Measurements from ENCODE around the gene IL1RN.
A peak's percentile ranks its signal among the peaks of the same experiment; 100 is the strongest.

IL1RN gene

DNA sequence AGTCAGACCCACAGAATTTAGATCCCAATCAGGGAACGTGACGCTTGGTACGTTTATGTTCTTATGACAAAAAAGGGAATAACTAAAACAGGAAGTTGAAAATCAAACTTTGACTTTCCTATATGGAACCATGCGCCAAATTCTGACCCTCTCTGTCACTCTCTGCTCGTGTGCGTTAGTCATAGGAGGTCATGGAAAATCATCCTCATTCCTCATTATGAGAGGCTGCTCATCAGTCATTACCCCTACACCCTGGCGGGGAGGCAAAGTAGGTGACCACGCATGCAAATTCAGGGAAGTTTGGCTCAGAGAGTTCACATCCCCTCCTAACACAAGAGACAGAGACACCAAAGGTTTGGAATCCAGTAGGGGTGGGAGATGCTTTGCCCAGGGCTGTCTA is 44.1 kb upstream of the IL1RN start:
- H3K4me3 ChIP-seq (ENCODE audit: low read depth, low read length) = no peak overlapping the region
- no peak for DNase-seq (ENCODE audit: low read depth)
- TF ChIP-seq, protein P1, sequence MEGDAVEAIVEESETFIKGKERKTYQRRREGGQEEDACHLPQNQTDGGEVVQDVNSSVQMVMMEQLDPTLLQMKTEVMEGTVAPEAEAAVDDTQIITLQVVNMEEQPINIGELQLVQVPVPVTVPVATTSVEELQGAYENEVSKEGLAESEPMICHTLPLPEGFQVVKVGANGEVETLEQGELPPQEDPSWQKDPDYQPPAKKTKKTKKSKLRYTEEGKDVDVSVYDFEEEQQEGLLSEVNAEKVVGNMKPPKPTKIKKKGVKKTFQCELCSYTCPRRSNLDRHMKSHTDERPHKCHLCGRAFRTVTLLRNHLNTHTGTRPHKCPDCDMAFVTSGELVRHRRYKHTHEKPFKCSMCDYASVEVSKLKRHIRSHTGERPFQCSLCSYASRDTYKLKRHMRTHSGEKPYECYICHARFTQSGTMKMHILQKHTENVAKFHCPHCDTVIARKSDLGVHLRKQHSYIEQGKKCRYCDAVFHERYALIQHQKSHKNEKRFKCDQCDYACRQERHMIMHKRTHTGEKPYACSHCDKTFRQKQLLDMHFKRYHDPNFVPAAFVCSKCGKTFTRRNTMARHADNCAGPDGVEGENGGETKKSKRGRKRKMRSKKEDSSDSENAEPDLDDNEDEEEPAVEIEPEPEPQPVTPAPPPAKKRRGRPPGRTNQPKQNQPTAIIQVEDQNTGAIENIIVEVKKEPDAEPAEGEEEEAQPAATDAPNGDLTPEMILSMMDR (IDR thresholded peaks at IDR 0.05; ENCODE audit: control insufficient read depth, extremely low read depth, insufficient read depth) = no peak

DNA sequence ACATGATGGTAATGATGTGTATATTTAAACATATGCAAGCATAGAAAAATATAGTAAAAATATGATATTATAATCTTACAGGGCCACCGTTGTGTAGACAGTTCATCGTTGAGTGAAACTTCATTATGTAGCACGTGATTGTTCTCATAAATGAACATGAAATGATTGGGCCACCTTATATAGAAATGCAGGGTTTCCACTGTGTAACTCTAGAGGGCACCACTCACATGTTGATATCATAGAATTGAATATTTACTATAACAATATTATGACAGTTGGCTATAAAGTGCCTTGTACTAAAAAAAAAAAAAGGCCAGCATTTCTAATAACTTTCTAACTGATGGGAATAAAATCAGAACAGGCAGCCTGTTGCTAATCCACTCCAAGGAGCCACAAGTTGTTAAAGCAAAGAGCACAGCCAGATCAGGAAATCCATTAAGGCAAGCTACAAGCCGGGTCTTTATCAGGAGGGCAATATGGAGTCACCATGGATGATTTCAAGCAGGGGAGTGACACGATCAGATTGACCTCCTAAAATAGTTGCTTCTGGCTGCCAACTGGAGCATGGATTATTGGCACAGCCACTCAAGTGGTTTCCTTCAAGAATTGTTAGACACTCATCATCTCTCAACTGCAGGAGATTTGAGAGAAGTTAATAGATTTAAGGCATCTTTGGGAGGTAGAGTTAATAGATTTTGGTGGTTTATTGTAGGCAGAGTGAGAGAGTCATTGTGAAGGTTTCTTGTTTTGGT is 43.0 kb upstream of the IL1RN start:
- no peak for DNase-seq (ENCODE audit: low read depth)
- H3K4me3 ChIP-seq (ENCODE audit: low read depth, low read length) = no peak overlapping the region
- TF ChIP-seq, protein P1 (IDR thresholded peaks at IDR 0.05; ENCODE audit: control insufficient read depth, extremely low read depth, insufficient read depth) = peak; percentile 56

DNA sequence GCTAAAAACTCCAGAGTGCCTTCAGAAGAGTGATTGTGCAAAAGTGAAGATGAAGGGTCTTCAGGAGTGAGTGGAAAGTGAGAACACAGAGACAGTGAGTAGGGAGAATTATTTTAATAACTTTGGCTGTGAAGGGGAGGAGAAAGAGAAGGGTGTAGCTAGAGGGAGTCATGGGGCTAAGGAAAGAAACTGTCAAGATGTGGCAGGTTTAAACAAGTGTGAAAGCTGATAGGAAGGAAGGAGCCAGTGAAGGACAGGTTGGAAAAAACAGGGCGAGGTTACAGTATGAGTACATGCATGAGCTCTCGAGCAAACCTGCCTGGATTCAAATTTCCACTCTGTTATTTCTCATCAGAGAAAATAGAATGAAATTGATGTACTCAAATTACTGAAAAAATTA is 41.9 kb upstream of the IL1RN start:
- no peak overlapping the region for H3K4me3 ChIP-seq (ENCODE audit: low read depth, low read length)
- TF ChIP-seq, protein P1 (IDR thresholded peaks at IDR 0.05; ENCODE audit: control insufficient read depth, extremely low read depth, insufficient read depth) = no peak
- DNase-seq (ENCODE audit: low read depth) = no peak

DNA sequence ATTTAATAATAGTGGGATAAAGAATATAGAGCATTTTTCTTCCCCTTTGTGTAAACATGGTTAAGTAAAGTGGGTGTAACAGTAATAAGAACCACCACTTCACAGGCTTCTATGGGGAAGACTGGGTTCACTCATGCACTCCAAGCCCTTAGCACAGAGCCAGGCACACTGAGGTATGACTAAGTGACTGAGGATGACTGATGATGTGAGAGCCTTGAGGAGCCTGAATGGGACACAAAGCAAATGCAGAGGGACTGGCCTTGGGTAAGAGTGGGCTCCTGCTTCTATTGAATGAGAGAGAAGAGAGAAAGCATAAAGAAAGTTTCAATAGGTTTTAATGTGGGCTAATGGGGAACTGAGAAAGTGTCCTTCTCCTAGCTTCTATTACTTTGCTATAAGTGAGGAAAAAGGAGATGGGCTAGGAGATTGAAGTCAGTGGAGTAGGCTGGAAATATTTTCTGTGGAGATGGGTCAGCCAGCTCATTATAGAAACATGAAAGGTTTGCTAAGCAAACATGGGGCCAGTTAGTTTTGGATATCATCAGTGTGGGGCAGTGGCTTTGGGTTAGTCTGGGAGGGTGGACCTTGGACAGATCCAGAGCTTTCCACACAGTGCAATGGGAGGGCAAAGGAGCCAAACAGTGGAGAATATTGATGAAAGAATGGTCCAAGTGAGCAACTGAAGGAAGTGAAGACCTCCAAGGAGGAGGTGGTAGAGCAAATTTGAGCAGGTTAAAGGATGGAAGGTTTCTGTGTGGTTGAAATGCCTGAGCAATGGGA is 39.0 kb upstream of the IL1RN start:
- DNase-seq (ENCODE audit: low read depth) = no peak
- TF ChIP-seq, protein P1 (IDR thresholded peaks at IDR 0.05; ENCODE audit: control insufficient read depth, extremely low read depth, insufficient read depth) = no peak
- no peak overlapping the region for H3K4me3 ChIP-seq (ENCODE audit: low read depth, low read length)

DNA sequence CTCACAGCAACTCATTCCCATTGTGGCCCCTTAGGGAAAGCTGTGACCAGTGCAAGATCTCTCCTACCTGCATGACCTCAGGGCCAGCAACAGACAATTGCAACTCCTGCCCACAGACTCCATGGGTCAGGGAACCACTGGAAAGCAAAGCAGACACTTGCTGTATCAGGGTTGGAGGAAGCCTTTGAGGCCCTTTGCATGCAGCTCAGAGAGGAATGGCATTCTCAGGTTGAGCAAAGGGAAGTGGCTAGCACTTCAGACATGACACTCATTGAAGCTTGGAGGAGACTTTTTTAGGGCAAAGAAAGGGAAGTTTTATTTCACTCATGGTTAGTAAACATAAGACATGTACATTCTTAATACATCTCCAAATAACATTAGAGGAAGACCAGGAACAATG is 37.5 kb upstream of the IL1RN start:
- no peak overlapping the region for H3K4me3 ChIP-seq (ENCODE audit: low read depth, low read length)
- TF ChIP-seq, protein P1 (IDR thresholded peaks at IDR 0.05; ENCODE audit: control insufficient read depth, extremely low read depth, insufficient read depth) = no peak
- DNase-seq (ENCODE audit: low read depth) = no peak

DNA sequence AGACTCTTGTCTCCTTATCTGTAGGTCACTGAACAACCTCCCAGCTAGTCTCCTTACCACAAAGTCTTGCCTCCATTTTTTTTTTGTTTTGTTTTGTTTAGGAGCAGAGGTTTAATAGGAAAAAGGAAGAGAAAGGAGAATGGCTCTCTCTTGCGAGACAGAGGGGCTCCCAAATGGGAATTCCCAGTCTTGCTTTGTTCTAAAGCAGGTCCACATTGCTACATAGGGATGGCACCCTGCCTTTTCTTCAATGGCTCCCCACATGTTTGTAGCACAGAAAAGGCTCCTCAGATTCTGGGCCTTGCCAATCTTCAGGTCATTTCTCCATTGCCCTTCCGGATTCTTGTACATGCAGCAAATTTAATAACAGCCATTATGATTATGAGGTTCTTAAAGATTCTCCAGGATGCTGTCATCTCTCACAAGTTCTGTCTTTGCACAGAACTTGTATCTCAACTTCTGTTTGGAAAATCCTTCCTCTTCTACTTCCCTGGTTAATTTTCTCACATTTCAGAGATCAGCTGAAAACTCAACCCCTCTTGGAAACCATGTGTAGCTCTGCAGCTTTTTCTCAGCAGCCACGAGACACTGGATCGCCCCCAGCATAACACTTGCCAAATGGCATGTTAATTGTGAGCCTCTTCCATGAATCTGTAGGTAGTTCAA is 36.0 kb upstream of the IL1RN start:
- TF ChIP-seq, protein P1 (IDR thresholded peaks at IDR 0.05; ENCODE audit: control insufficient read depth, extremely low read depth, insufficient read depth) = no peak
- no peak for DNase-seq (ENCODE audit: low read depth)
- H3K4me3 ChIP-seq (ENCODE audit: low read depth, low read length) = no peak overlapping the region
